Measurements from ENCODE around the gene NR2C2. TPM values are rescaled to one million over a fixed set of nuclear protein-coding genes. Genes with fewer than 3 reads are reported as not detected.

The NR2C2 gene
- total and polyA plus RNA-seq, 10 of the 15 experiments (the other 5 are each of a cell fraction or from before 2014, with no cell fraction given), result 2.7 to 30.3 (median 18.3) TPM

DNA sequence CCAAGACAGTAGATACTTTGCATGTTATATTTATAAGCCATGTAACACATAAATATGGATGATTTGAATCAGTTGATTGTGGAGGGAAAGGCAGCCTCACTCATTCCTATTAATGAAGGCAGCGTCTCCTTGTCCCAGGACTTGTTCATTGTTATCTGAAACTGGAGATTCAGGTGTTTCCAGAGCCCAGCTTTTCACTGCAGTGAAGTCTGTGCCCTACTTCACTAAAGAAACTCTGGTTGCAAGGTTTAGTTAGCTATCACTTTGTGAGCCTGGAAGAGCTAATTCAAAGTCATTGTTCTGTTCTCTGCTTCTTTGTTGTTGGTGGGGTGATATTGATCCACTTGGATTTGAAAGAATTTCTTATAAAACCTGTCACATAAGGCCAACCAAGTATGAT lies 9.8 kb downstream of the NR2C2 start:
- DNase-seq (ENCODE audit: low read depth, low spot score) (no peak), ATAC-seq (no peak; the same call in 2 of the 3 replicates), FAIRE-seq (no peak)
- CTCF ChIA-PET, result interaction anchor here (0.5 to 2.3 kb wide), 3 partner anchors 20 to 229 kb away, joined by 3 to 5 read pairs (median 3); no protein-coding TSS in a partner anchor
- Histone ChIP-seq H3K9ac (ENCODE audit: control insufficient read depth, insufficient read depth, low read length) (no peak overlapping the region), H3K27ac (ENCODE audit: control insufficient read depth, insufficient read depth) (peak overlapping the region; percentile 60), H3K9me3 (replicated peaks; ENCODE audit: control insufficient read depth, insufficient read depth, low read length) (no peaks in the 10 kb centered on the region), H4K20me1 (ENCODE audit: control insufficient read depth, insufficient read depth) (no peaks in the 10 kb centered on the region), H2AFZ (ENCODE audit: control insufficient read depth, low read depth, low read length) (peak overlapping the region; percentile 25; the same call in 1 of the 2 replicates), H3K4me1 (ENCODE audit: control insufficient read depth, insufficient read depth, low read length) (peaks cover 22% of the 10 kb centered on the region), H3K79me2 (ENCODE audit: control insufficient read depth, insufficient read depth, low read length) (peaks cover 74% of the 10 kb centered on the region), H3K27me3 (replicated peaks in 1 of 2; ENCODE audit: control insufficient read depth in 2 of 2, insufficient read depth in 2 of 2, low read length in 1 of 2) (no peaks in the 10 kb centered on the region), H3K4me3 (no peak overlapping the region), H3K4me2 (ENCODE audit: control insufficient read depth, insufficient read depth) (peak overlapping the region; percentile 21), H3K36me3 (ENCODE audit: control insufficient read depth in 2 of 2, insufficient read depth in 2 of 2, low read length in 1 of 2) (no peaks in the 10 kb centered on the region)
- in situ Hi-C loops (cut with MboI), result no loop called here
- intact Hi-C loops (cut with micrococcal nuclease; ENCODE audit: unreplicated experiment), result no loop called here
- RAD21 ChIA-PET (ENCODE audit: unreplicated experiment), result interaction anchor here (0.9 to 2.3 kb wide), 4 partner anchors 7 to 28 kb away, joined by 3 to 8 read pairs (median 4); partner anchors contain the start of gene NR2C2
- BruUV-seq (replicated peaks), result no TSS peak
- POLR2A ChIA-PET, result interaction anchor here (0.5 to 2.3 kb wide), 7 partner anchors 8 to 1355 kb away, joined by 3 to 10 read pairs (median 3); partner anchors contain the start of gene NR2C2
- WGBS (ENCODE audit: insufficient coverage, insufficient replicate concordance, low lambda C conversion rate, missing lambda C conversion rate), result 0% methylated on average over 1 of the region's 1 CpG
- SMC1A ChIA-PET (ENCODE audit: uncharacterized antibody, unreplicated experiment), result interaction anchor here (1.0 to 2.9 kb wide), 6 partner anchors 9 to 34 kb away, joined by 3 to 15 read pairs (median 5); partner anchors contain the start of gene NR2C2
- TF ChIP-seq, protein P1, sequence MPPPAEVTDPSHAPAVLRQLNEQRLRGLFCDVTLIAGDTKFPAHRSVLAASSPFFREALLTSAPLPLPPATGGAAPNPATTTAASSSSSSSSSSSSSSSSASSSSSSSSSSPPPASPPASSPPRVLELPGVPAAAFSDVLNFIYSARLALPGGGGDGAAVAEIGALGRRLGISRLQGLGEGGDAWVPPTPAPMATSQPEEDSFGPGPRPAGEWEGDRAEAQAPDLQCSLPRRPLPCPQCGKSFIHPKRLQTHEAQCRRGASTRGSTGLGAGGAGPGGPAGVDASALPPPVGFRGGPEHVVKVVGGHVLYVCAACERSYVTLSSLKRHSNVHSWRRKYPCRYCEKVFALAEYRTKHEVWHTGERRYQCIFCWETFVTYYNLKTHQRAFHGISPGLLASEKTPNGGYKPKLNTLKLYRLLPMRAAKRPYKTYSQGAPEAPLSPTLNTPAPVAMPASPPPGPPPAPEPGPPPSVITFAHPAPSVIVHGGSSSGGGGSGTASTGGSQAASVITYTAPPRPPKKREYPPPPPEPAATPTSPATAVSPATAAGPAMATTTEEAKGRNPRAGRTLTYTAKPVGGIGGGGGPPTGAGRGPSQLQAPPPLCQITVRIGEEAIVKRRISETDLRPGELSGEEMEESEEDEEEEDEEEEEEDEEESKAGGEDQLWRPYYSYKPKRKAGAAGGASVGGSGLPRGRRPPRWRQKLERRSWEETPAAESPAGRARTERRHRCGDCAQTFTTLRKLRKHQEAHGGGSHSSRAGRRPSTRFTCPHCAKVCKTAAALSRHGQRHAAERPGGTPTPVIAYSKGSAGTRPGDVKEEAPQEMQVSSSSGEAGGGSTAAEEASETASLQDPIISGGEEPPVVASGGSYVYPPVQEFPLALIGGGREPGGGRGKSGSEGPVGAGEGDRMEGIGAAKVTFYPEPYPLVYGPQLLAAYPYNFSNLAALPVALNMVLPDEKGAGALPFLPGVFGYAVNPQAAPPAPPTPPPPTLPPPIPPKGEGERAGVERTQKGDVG (CRISPR knock-in tag; IDR thresholded peaks at IDR 0.05), result no peak
- TF ChIP-seq STAT1 (conservative IDR thresholded peaks at IDR 0.05) (no peak), TAF1 (IDR thresholded peaks at IDR 0.05; ENCODE audit: borderline replicate concordance, low read depth, low read length) (no peak), EZH2 (IDR thresholded peaks at IDR 0.05; ENCODE audit: borderline replicate concordance, control insufficient read depth, low read depth, low read length) (no peak), NRF1 (conservative IDR thresholded peaks at IDR 0.05; ENCODE audit: low read depth, low read length) (no peak), YBX1 (IDR thresholded peaks at IDR 0.05) (no peak), SIN3A (IDR thresholded peaks at IDR 0.05; ENCODE audit: low read depth, low read length) (no peak), ATF7 (IDR thresholded peaks at IDR 0.05; ENCODE audit: low read depth) (no peak), CHD4 (IDR thresholded peaks at IDR 0.05) (no peak), ZZZ3 (IDR thresholded peaks at IDR 0.05; ENCODE audit: control insufficient read depth, insufficient read length, low read depth) (no peak), TBL1XR1 (IDR thresholded peaks at IDR 0.05; ENCODE audit: low read depth, low read length) (no peak)
- TF ChIP-seq, protein P2, sequence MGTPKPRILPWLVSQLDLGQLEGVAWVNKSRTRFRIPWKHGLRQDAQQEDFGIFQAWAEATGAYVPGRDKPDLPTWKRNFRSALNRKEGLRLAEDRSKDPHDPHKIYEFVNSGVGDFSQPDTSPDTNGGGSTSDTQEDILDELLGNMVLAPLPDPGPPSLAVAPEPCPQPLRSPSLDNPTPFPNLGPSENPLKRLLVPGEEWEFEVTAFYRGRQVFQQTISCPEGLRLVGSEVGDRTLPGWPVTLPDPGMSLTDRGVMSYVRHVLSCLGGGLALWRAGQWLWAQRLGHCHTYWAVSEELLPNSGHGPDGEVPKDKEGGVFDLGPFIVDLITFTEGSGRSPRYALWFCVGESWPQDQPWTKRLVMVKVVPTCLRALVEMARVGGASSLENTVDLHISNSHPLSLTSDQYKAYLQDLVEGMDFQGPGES (IDR thresholded peaks at IDR 0.05), result no peak
- TF ChIP-seq, protein P3, sequence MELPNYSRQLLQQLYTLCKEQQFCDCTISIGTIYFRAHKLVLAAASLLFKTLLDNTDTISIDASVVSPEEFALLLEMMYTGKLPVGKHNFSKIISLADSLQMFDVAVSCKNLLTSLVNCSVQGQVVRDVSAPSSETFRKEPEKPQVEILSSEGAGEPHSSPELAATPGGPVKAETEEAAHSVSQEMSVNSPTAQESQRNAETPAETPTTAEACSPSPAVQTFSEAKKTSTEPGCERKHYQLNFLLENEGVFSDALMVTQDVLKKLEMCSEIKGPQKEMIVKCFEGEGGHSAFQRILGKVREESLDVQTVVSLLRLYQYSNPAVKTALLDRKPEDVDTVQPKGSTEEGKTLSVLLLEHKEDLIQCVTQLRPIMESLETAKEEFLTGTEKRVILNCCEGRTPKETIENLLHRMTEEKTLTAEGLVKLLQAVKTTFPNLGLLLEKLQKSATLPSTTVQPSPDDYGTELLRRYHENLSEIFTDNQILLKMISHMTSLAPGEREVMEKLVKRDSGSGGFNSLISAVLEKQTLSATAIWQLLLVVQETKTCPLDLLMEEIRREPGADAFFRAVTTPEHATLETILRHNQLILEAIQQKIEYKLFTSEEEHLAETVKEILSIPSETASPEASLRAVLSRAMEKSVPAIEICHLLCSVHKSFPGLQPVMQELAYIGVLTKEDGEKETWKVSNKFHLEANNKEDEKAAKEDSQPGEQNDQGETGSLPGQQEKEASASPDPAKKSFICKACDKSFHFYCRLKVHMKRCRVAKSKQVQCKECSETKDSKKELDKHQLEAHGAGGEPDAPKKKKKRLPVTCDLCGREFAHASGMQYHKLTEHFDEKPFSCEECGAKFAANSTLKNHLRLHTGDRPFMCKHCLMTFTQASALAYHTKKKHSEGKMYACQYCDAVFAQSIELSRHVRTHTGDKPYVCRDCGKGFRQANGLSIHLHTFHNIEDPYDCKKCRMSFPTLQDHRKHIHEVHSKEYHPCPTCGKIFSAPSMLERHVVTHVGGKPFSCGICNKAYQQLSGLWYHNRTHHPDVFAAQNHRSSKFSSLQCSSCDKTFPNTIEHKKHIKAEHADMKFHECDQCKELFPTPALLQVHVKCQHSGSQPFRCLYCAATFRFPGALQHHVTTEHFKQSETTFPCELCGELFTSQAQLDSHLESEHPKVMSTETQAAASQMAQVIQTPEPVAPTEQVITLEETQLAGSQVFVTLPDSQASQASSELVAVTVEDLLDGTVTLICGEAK (IDR thresholded peaks at IDR 0.05; ENCODE audit: borderline replicate concordance), result no peak
- TF ChIP-seq, protein P4, sequence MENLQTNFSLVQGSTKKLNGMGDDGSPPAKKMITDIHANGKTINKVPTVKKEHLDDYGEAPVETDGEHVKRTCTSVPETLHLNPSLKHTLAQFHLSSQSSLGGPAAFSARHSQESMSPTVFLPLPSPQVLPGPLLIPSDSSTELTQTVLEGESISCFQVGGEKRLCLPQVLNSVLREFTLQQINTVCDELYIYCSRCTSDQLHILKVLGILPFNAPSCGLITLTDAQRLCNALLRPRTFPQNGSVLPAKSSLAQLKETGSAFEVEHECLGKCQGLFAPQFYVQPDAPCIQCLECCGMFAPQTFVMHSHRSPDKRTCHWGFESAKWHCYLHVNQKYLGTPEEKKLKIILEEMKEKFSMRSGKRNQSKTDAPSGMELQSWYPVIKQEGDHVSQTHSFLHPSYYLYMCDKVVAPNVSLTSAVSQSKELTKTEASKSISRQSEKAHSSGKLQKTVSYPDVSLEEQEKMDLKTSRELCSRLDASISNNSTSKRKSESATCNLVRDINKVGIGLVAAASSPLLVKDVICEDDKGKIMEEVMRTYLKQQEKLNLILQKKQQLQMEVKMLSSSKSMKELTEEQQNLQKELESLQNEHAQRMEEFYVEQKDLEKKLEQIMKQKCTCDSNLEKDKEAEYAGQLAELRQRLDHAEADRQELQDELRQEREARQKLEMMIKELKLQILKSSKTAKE (IDR thresholded peaks at IDR 0.05; ENCODE audit: low read depth, poor library complexity, severe bottlenecking), result no peak
